Subcutaneous abdominal adipose tissue (tissue), 5 donors: ENCODE data around the gene PCDH9.

Source experiments
- H3K27ac ChIP-seq: one replicate; pipeline ENCODE4 v1.7.0; 2013; ENCODE audit warnings: low read depth, mild to moderate bottlenecking, inconsistent platforms, low read length, moderate library complexity
- H3K27me3 ChIP-seq, 5 donors: one replicate each; pipeline ENCODE4 v1.7.0; 2013; ENCODE audit warnings: low read length in 5 of 5, inconsistent platforms in 1 of 5; ENCODE audit not compliant: control insufficient read depth in 5 of 5, insufficient read depth in 4 of 5
- H3K36me3 ChIP-seq, 5 donors: one replicate each; pipeline ENCODE4 v1.7.0; 2013; ENCODE audit warnings: low read length in 5 of 5; ENCODE audit not compliant: control insufficient read depth in 5 of 5, insufficient read depth in 5 of 5
- H3K4me1 ChIP-seq, 5 donors: one replicate each; pipeline ENCODE4 v1.7.0; 2013; ENCODE audit warnings: low read length in 5 of 5, mild to moderate bottlenecking in 3 of 5, moderate library complexity in 1 of 5; ENCODE audit not compliant: control insufficient read depth in 5 of 5, insufficient read depth in 5 of 5
- H3K4me3 ChIP-seq, 5 donors: one replicate each; pipeline ENCODE4 v1.7.0; 2013; ENCODE audit warnings: low read length in 5 of 5, low read depth in 1 of 5
- H3K9ac ChIP-seq, 5 donors: one replicate each; pipeline ENCODE4 v1.7.0; 2013; ENCODE audit warnings: low read length in 5 of 5, mild to moderate bottlenecking in 4 of 5, moderate library complexity in 3 of 5
- H3K9me3 ChIP-seq, 5 donors: one replicate each; pipeline ENCODE4 v1.7.0; 2013; ENCODE audit warnings: low read length in 5 of 5; ENCODE audit not compliant: control insufficient read depth in 5 of 5
- donor health status: healthy.
- donor health status: healthy.
- donor health status: healthy.
- donor health status: healthy.
- donor health status: healthy.

The PCDH9 gene

DNA sequence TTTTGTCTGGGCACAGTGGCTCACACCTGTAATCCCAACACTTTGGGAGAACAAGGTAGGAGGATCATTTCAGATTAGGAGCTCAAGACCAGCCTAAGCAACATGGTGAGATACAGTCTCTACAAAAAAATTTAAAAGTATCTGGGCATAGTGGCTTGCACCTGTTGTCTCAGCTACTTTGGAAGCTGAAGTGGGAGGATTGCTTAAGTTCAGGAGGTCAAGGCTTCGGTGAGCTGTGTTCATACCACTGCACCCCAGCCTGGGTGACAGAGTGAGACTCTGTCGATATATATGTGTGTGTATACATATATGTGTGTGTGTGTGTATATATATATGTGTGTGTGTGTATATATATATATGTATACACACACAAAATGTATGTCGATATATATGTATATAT is 833.0 kb downstream of the PCDH9 start:
- Histone ChIP-seq H3K9ac (no peak overlapping the region), H3K36me3 (no peaks in the 10 kb centered on the region), H3K27me3 (no peaks in the 10 kb centered on the region), H3K4me1 (peaks cover 0 to 8% (median 0%) of the 10 kb centered on the region in 5 donors), H3K9me3 (no peaks in the 10 kb centered on the region), H3K27ac (no peak overlapping the region), H3K4me3 (no peak overlapping the region)

GRCh38 chr13:66391322-66391721 is 838.8 kb downstream of the PCDH9 start:
- H3K9me3 ChIP-seq: no peaks in the 10 kb centered on the region
- H3K36me3 ChIP-seq: no peaks in the 10 kb centered on the region
- H3K27me3 ChIP-seq: no peaks in the 10 kb centered on the region
- H3K4me3 ChIP-seq: no peak overlapping the region
- no peak overlapping the region for H3K9ac ChIP-seq
- H3K27ac ChIP-seq: no peak overlapping the region
- no peaks in the 10 kb centered on the region for H3K4me1 ChIP-seq

- H3K36me3 ChIP-seq: no peaks in the 10 kb centered on the region
- no peak overlapping the region for H3K4me3 ChIP-seq
- H3K9ac ChIP-seq: no peak overlapping the region
- no peak overlapping the region for H3K27ac ChIP-seq
- peaks cover 0 to 13% (median 6%) of the 10 kb centered on the region in 5 donors for H3K4me1 ChIP-seq
- H3K9me3 ChIP-seq: no peaks in the 10 kb centered on the region
- no peaks in the 10 kb centered on the region for H3K27me3 ChIP-seq
Measured at GRCh38 chr13:66378894-66379293, 851.2 kb downstream of the PCDH9 start.

DNA sequence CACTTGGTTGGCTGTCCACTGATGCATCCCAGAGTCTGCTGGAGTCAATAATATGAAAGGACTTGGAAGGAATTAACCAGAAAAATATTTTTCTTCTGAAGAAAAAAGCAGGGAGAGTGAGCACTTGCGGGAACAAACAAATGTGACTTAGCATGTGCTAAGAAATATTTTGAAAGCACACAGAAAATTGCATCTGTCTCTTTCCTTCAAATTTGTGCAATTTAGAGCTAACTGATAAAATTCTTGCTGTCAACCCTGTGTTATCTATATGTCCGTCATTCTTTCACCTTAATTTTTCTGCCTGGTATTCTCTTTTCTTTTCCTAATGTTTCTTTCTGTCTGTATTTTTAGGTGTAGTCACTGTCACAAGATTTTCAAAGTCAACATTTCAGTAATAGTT is 852.6 kb downstream of the PCDH9 start:
- Histone ChIP-seq H3K27me3 (no peaks in the 10 kb centered on the region), H3K27ac (no peak overlapping the region), H3K4me3 (no peak overlapping the region), H3K9me3 (no peaks in the 10 kb centered on the region), H3K4me1 (peaks cover 0 to 13% (median 6%) of the 10 kb centered on the region in 5 donors), H3K36me3 (no peaks in the 10 kb centered on the region), H3K9ac (no peak overlapping the region)

GRCh38 chr13:66375756-66376155 is 854.4 kb downstream of the PCDH9 start:
- H3K9me3 ChIP-seq: no peaks in the 10 kb centered on the region
- H3K27ac ChIP-seq: no peak overlapping the region

DNA sequence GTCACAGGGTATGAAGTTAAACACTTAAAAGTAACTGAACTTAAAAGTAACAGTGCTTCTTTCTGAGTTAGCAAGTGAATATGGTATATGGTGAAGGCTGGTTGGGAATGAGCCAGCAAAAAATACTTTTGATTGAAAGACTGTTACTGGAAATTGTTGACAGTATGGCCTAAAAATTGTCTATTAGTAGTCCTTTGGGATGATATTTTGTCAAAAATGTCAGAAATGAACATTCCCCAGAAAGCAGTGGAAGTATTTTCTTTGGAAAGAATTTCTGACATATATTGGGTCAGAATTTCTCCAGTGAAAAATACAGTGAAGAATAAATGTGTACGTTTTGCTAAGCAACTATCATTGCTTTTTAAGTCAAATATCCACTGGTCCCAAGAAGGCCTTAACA is 860.5 kb downstream of the PCDH9 start:
- Histone ChIP-seq H3K27ac (no peak overlapping the region), H3K4me3 (no peak overlapping the region), H3K36me3 (no peaks in the 10 kb centered on the region), H3K9ac (no peak overlapping the region), H3K27me3 (no peaks in the 10 kb centered on the region), H3K4me1 (peaks cover 0 to 7% (median 0%) of the 10 kb centered on the region in 5 donors), H3K9me3 (no peaks in the 10 kb centered on the region)

More at GRCh38 chr13:66375756-66376155, 854.4 kb downstream of the PCDH9 start:
- H3K4me3 ChIP-seq: no peak overlapping the region
- no peaks in the 10 kb centered on the region for H3K36me3 ChIP-seq
- no peaks in the 10 kb centered on the region for H3K27me3 ChIP-seq
- no peak overlapping the region for H3K9ac ChIP-seq
- H3K4me1 ChIP-seq: peaks cover 0 to 13% (median 6%) of the 10 kb centered on the region in 5 donors

DNA sequence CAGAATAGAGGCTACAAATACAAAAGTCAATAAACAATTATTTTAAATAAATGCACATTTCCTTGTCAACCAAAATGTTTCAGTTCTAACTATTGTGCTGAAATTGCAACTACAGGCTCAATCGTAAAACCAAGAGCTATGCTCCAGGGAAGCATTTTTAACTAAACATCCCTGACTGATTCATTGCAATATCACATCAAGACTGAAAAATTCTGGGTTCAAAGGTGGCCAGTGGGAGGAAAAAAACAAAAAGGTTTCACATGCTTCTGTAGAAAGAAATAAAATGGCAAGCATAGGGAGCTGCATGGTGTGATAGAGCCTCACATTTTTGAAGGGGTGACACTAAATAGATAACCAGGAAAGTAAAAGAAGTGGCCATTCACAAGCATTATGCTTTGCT is 862.8 kb downstream of the PCDH9 start:
- no peak overlapping the region for H3K9ac ChIP-seq
- H3K9me3 ChIP-seq: no peaks in the 10 kb centered on the region
- H3K4me1 ChIP-seq: peaks cover 0 to 7% (median 0%) of the 10 kb centered on the region in 5 donors
- H3K4me3 ChIP-seq: no peak overlapping the region
- H3K27me3 ChIP-seq: no peaks in the 10 kb centered on the region
- H3K27ac ChIP-seq: no peak overlapping the region
- no peaks in the 10 kb centered on the region for H3K36me3 ChIP-seq

DNA sequence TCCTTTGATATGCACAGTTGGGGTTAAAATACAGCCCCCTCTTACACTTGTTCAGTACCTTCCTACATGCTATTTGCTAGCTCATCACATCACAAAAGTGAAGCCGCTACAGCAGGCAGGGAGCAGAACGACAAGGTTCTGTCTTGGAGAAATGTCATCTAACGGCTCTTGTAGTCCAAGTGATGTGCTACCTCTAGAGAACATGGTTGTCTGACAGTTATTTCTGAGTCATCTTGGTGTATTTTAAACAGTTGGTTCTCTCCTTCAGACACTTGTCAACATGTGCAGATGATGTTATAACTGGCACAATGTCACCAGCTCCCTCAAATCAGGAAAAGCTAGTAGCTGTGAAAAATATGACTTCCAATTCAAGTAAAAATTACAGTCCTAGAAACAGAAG is 865.0 kb downstream of the PCDH9 start:
- H3K4me1 ChIP-seq: peaks cover 0 to 7% (median 0%) of the 10 kb centered on the region in 5 donors
- no peak overlapping the region for H3K27ac ChIP-seq
- H3K4me3 ChIP-seq: no peak overlapping the region
- no peaks in the 10 kb centered on the region for H3K36me3 ChIP-seq
- H3K9ac ChIP-seq: no peak overlapping the region
- no peaks in the 10 kb centered on the region for H3K9me3 ChIP-seq
- no peaks in the 10 kb centered on the region for H3K27me3 ChIP-seq

GRCh38 chr13:66364346-66364745 is 865.8 kb downstream of the PCDH9 start:
- Histone ChIP-seq H3K27ac (no peak overlapping the region), H3K27me3 (no peaks in the 10 kb centered on the region), H3K9ac (no peak overlapping the region), H3K4me1 (peaks cover 0 to 2% (median 0%) of the 10 kb centered on the region in 5 donors), H3K4me3 (no peak overlapping the region), H3K9me3 (no peaks in the 10 kb centered on the region), H3K36me3 (no peaks in the 10 kb centered on the region)

DNA sequence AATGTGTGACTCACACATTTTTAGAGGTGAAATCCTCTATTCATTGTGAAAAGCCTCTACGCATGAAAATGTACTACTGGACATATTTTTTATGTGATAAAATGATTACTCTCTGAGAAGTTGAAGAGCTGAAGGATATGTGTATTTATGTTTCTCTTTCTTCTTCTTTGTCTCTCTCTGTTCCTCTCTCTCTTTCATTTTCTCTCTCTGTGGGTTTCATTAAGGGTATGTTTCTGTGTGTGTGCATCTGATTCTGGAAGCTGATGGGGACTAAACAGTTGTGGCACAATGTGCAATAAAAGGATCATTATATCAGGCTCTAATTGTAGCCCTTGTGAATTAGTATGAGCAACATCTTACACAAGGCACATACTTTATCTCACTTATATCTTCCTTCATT is 867.7 kb downstream of the PCDH9 start:
- H3K4me1 ChIP-seq: no peaks in the 10 kb centered on the region
- no peaks in the 10 kb centered on the region for H3K36me3 ChIP-seq
- H3K27me3 ChIP-seq: no peaks in the 10 kb centered on the region
- no peak overlapping the region for H3K27ac ChIP-seq
- no peaks in the 10 kb centered on the region for H3K9me3 ChIP-seq
- H3K4me3 ChIP-seq: no peak overlapping the region
- no peak overlapping the region for H3K9ac ChIP-seq
